NCI-H2029 (cell line): ENCODE measurements around the gene ZFHX2.
A peak's percentile ranks its signal among the peaks of the same experiment; 100 is the strongest.
"Not testable (repeated sequence)": the region's sequence is repeated elsewhere in the genome, so short reads cannot be mapped to it uniquely, and the experiment has no call there.

Source experiments
- DNase-seq: peaks from one replicate; lab custom pipeline; 2025; lab: John Stamatoyannopoulos, UW

ZFHX2 gene

DNA sequence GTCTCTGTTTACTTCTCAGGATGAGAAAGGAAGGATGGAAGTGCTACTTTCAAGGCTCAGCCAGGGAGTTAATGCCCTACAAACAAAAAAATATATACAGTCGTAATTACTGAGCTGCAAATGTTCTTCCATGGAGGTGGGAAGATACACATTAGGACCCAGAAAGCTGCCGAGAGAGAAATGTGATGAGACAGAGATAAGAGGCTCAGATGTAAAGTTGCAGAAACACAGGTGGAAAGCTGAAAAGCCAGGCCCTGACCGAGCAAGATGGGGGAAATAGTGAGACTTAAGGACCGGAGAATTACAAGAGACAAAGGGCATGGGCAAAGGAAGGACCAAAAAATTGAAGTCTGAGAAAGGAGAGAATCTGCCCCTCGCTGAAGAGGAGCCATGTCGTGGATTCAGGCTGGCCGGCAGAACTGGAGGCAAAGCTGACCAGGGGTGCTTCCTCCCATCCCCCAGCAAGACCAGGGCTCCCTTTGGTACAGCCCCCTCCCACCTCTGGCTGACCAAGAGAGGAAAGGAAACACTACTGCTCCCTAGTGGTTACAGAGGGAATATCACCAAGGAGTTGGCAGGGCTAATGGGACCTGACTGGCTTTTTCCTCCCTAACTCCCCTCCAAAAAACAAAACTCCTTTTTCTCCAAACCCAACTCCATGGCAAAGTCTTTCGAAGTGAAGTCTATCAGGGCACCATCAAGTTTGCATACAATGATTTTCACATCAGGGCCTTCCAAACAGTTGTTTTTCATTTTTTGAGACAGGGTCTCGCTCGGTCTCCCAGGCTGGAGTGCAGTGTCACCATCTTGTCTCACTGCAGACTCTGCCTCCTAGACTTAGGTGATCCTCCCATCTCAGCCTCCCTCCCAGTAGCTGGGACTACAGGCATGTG, 12.1 kb downstream of the ZFHX2 start:
- peak; percentile 88 for DNase-seq

DNA sequence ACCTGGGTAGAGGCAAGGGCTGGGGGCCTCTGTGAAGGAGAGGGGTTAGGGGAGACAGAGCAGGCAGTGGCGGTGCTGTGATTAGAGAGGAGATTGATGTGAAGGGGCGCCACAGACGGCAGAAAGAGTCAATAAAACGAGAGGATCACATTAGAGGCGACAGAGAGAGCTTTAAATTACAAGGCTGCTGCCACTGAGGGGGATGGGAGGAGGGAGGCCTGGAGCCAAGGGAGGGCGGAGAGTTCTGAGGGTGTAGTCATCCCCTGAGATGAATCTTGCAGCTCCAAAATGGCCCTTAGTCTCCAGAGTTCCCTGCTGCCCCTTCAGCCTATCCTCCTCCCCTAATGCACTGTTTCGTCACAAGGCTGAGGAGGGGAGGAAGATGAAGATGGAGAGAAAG, 12.8 kb downstream of the ZFHX2 start:
- peak; percentile 90 for DNase-seq

DNA sequence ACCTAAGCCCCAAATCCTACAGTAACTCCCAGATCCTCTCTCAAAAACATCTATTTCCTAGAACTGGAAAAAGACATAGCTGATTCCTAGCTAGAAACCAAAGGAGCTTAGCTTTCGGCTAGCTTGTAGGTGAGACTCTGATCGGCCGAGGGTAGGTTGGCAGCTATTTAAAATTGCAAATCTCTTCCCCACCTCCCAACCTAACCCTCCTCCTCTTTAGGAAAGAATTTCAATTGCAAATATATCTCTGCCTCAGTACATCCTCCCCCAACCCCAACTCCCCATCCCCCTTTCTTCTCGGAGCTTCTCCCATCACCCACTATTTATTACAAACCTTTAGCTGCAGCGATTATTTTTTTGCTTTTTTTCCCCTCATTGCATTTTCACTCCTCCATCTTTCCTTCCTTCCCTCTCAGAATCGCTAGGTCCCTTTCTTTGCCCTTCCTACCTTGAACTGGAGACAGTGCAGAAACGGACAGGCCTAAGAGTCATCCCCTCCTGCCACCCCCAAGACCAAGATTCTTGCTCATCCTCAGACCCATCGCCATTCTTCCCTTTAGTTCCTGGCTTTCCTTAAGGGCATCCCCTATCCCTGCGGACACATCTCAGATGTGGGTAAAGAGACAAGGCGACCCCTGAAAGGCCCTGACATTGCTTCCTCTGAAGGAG, 13.4 kb downstream of the ZFHX2 start:
- DNase-seq: no peak

DNA sequence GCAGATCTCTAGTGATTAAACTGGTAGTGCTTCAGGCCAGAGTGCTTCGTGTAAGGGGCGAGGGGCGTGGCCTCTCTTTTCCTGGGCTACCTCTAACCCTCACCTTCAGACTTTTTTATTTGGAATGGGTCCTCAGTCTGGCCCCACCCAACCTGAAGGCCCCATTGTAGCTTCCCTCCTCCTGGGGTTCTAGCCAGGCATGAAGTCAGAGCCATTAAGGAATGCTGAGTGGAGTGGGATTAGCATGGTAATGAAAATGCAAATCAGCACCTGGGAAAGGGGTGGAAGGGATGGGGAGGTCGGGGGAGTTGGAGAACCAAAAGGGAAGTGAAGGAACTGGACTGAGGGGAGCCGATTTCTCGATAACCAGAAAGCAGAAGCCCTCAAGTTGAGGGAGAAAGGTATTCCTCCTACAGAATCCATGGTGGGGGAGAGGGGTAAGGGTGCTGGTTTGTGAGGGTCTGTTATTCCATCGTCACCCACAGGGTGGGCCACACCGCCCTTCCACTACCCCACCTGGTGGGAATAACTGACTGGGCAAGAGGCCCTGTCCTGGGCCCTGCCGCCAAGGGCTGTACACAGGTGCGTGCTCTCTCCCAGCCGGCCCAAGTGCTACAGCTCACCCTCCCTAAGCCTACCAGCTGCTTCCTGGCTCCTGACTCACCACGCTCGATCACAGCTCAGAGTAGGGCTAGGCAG, 14.1 kb downstream of the ZFHX2 start:
- DNase-seq: no peak

DNA sequence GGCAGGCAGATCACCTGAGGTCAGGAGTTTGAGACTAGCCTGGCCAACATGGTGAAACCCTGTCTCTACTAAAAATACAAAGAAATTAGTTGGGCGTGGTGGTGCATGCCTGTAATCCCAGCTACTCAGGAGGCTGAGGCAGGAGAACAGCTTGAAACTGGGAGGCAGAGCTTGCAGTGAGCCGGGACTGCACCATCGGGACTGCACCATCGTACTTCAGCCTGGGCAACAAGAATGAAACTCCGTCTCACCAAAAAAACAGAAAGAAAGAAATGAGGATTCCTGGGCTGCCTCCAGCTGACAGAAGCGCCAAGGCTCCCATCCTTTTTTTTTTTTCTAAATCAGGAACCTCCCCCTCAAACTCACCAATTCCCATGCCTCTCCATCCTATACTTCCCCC, 14.7 kb downstream of the ZFHX2 start:
- DNase-seq: not testable (repeated sequence)

DNA sequence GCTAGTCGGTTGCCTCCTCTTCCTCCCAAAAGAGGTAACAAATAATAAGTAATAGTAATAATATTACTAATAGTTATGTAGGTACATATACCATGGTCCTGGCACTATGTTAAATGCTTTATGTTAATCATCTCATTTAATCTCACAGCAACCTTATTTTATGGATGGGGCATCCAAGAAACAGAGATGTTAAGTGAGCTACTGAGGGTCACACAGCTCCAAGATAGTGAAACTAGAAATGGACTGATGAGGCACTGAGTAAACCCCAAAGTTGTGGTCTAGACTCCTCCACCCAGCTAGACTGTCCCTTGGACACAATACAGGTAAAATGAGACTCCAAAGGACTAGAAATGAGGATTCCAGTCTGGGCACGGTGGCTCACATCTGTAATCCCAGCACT, 15.1 kb downstream of the ZFHX2 start:
- no peak for DNase-seq

DNA sequence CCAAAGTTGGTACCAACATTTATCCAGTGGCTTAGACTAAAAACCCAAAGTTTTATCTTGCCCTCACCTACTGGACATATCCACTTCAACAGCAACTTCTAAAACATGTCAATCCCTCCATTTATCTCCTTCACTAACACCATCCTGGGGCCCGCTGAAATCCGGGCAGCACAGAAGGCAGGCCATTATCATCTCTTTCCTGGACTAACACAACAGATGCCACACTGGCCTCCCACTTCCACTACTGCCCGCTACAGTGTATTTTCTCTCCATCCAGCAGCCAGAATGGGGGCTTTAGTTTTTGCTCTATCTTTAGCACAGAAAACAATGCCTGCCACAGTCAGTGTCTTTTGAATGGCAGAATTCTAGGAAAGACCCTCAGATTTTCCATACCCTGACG, 15.6 kb downstream of the ZFHX2 start:
- DNase-seq: no peak

DNA sequence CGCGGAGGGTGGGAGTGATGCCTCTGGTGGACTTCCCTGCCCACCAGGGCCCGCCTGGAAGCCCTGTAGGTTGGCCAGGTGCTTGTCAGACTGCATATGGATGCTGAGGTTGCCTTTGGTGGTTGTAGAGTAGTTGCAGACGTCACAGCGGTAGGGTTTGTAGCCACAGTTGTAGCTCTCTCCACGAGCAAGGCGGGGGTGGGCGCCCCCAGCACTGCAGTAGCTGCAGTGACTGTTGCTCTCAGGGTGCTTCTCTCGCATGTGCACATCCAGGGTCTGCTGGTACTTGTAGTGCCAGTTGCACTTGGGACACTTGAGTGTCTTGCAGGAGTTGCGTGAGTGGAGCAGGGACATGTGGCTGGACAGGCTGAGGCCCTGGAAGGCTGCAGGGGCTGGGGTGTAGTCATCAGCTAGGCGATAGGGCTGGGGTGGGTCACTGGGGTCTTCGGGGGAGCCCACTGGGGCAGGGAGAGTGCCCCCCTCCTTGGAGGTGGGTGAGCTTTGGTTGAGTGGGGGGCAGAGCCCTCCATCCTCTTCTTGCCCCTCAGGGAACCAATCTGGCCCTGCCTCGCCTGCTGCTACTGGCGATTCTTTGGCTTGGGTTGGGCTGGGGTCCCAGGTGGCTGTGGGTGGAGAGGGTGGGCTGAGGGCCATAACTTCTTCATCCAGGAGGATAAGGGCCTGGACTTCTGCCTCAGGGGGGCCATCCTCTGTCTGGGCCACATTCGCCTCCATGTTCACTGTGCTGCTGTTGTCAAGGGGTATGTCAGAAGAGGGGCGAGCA, 17.7 kb downstream of the ZFHX2 start:
- no peak for DNase-seq

DNA sequence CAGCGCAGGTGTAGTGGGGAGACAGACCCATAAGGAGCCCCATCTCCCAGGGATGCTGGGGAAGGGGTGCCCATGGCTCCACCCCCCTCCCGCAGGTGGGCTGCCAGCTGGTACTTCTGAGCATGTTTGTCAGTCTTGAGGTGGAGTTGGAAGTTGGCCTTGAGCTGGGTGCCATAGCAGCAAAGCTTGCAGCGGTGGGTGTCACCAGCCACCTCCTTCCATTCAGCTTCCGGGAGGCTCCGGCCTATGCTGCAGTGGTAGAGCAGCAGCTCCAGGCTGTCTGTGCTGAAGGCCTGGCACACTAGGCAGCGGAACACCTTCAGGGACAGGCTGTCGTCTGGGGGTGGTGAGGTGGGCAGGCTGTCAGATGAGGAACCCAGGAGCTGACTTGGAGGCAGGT, 18.9 kb downstream of the ZFHX2 start:
- no peak for DNase-seq

DNA sequence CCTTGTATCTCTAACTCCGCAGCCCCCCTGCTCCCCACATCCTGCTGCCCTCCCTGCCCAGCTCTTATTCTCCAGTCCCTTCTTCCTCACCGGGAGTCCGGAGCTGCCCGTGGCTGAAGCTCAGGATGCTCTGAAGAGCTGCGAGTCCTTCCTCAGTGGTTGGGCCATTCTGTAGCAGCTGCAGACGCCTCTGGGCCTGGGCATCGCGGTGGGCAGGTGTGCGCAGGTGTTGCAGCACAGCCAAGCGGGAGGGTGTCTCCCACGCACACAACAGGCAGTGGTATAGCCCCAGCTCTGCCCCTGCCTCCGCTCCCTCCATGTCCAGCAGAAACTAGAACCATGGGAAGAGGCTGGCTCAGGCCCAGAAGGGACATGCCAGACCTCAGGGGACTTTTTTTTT, 20.2 kb downstream of the ZFHX2 start:
- no peak for DNase-seq

DNA sequence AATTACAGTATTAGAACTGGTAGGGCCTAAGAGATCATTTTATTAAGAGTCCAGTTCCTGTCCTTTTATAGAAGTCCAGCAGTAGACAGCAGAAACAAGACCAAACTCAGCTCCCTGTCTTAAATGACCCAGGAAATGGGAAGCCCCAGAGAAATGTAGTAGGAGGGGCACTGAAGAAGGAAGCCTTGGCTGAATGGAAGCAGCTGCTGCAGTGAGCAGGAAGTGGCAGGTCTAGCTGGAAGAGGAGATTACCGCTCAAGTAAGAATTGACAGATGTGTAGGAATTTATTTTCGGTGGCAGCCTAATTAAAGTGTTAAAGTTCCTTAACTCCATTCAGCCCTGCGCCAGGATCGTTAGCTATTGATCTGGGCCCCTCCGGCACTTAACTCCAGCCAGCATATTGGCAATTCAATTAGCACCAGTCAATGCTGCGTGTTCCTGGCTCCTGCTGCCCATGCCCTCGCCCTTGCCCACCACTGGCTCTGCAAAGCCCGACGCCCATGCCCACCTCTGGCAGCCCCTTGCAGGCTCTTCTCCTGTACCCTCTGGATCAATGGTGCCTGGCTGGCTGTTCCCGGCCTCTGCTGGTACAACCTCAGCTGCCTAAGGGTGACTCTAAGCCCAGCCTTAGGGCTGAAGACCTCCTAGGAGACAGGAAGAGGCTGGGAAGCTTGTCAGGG, 21.1 kb downstream of the ZFHX2 start:
- peak; percentile 90 for DNase-seq

DNA sequence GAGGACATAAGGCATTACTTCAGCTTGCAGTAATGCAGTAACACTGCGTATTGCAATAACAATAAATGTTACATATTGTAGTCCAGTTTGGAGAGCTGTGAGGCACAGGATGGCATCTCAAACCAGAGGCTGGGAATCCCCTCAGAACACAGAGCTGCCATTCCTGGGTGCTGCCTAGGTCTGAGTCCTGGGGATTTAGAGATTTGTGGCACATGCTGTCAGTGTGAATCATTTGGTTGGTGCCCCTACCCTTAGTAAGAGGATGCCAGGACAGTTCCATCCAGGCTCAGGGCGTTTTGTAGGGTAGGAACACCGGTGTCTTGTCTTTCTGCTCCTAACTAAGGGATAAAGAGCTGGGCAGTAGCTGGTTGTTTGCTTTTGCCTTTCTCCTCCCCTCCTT, 22.5 kb downstream of the ZFHX2 start:
- no peak for DNase-seq

DNA sequence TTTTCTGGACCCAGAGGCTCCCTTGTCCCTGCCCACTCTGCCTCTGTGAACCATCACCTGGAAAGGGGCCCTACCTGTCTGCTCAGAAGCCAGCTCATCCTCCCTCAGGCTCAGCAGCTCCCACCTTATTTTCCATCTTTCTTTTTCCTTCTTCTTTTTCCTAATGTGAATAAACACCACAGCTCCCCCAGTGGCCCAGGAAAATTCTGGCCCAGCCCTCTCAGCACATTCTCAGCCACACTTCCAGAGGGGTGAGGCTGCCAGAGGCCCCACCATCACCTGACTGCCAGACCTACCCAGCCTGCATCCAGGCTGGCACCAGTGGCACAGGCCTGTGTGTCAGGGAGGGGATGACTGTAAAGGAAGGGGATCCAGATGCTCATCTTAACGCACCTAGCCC, 23.0 kb downstream of the ZFHX2 start:
- no peak for DNase-seq

DNA sequence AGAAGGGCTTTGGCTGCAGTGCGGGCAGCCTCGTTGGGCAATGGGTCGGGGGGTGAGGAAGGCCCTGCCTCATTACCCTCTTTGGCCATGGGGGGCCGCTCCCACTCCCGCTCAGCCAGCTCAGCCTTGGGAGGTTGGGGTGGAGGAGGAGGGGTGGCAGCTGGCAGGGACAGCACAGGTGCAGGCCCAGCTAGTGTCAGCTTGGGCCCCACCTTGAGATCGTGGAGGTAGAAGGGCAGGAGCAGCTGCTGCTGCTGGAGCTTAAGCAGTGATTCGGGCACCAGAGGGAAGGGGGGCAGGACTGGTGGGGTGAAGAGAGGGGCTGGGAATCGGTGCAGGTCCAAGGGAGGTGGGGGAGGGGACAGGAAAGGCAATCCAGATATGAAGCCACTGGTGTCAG, 26.0 kb downstream of the ZFHX2 start:
- no peak for DNase-seq

DNA sequence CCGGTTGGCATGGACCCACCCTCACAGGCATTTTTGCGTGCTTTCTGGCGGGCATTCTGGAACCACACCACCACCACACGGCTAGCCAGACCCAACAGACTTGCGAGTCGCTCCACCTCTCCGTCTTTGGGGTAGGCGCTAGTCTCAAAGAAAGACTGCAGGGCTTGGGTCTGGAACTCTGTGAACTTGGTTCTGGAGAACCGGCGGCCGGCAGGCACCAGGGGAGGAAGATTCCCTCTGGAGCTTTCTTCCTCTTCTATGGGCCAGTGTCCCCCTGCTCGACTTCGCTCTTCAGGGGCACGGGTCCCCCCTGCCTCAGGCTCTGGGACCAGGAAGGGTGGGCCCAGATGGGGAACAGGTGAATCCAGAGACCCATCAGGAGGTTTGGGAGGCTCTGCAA, 26.6 kb downstream of the ZFHX2 start:
- DNase-seq: no peak

DNA sequence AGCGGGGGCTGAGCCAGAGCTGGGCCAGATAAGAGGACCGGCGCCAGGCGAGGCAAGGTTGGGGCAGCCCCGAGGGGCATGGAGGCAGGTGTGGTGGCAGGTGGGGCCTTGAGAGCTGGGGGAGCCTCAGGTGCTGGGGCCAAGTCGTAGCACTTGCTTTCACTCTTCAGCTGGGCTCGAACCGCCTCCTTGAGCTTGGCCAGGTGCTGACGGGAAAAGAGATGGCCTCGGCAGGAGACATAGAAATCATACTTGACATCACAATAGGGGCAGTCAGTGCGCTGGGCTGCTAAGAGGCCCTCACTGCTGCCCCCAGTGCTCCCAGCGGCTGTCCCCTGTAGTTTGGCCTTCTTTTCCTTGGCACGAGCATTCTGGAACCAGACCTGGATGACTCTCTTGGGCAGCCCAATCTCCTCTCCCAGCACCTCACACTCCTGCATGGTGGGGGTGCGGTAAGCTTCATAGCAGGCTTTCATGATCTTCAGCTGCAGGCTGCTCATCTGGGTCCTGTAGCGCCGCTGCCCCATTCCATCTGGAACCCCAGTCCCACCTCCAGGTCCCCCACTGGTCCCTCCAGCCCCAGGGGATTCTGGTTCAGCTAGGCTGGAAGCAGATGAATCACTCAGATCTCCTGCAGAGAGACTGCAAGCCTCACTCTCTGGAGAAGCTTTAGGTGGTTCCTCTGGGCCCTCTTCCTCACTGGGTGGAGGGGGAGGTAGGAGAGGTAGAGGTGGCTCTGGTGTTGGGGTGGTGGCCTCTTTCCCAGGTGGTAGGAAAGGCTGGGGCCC, 28.1 kb downstream of the ZFHX2 start:
- DNase-seq: no peak

DNA sequence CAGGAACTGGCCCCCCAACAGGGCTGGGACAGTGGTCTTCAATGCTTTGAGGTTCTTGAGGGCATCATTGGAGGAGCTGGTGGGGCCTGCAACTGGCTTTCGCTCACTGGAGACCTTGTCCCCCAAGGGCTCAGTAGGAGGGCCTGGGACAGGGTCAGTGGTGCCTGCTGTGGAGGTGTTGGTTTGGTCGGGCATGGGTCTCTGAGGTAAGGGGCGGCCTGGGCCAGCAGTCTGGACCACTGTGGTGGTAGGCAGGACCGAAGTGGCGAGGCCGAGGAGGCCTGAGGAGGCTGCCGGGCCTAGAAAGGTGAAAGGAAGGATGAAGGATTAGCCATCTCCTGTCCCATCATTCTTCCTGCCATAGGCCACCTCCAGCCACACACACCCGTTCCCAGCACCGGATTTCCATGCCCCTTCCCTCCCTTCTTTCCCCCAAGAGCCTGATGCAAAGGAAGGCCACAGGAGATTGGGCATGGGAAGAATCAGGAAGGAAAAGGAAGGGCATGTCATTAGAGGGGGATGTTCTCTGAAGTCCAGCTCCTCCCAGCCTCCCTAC, 28.8 kb downstream of the ZFHX2 start:
- no peak for DNase-seq

DNA sequence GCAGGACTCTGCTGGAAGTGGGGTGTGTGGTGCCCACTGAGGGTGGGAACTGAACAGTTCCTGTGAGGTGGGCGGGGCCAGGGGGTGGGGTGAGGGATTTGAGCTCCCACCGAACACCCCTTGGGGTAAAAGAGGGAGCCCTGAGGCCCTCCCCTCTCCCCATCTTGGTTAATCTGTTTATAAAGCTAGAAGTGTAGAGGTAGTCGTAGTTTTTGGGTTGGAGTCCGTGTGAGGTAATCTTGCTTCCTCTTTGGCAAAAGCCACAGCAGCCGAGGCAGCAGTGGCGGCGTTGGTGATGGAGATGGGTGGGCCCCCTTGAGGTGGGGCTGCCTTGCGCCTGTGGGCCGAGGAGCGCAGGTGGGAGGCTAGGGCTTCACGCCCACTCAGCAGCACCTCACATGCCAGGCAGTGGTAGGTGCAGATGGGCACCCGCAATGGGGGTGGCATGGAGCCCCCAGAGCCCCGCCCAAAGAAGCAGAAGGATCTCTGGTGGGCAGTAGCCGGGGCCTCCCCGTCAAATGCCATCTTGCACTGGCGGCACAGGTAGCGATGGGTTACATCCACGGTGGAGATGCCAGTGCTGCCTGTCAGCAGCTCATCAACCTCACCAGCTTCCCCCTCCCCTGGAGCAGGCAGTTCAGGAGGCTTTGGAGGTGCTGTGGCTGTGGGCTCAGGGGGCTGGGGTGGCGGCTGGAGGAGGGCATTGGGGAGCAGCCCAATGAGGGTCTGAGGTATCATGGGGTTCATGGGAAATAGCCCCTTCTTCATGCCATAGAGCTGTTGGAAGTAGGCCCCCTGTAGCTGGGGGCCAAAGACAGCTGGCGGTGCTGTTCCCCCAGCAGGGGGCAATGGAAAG, 29.6 kb downstream of the ZFHX2 start:
- no peak for DNase-seq

DNA sequence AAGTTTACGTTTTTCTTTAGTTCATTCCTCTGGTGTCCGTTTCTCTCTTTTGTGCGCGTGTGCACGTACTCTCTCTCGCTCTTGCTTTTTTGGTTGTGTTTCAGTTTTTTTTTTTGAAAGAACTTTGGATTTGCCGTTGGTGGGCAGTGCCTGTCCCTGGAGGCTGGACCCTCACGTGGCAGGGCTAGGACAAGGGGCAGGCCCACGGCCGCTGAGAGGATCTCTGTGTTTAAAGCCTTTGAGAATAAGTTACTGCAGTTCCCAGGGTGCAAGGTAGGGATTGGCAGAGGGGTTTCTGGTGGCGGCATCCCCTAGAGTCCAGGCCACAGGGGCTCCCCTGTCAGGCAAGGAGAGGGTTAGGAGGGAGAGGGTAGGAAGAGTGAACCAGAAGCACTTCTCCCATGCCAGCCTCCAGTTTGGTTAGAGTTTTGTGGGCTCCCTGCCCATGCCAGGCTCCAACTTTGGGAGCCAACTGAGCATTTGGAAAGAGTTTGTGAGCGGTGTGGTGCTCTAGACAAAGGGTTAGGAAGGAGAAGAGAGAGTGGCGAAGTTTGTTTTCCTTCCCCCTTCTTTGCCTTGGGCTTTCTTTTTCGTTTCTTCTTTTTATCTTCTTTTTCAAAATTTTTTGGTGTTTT, 30.5 kb downstream of the ZFHX2 start:
- no peak for DNase-seq
